Type B pancreatic cell (in vitro differentiated cells): Measurements from ENCODE around the gene SPATA2L. TPM values are rescaled to one million over a fixed set of nuclear protein-coding genes. Genes with fewer than 3 reads are reported as not detected.
A peak's percentile ranks its signal among the peaks of the same experiment; 100 is the strongest.

ENCODE experiments used
- DNase-seq: peaks from one replicate; pipeline ENCODE4 v3.0.0; 2021; ENCODE audit warnings: mixed read lengths; ENCODE audit not compliant: unreplicated experiment; ENCODE audit errors: extremely low spot score
- H3K27ac Mint-ChIP-seq: 2 replicates; pipeline ENCODE4 v1.8.0; 2021; ENCODE audit warnings: mild to moderate bottlenecking, mixed read lengths
- H3K27me3 Mint-ChIP-seq: 2 replicates; pipeline ENCODE4 v1.8.0; 2021; ENCODE audit warnings: mixed read lengths
- H3K36me3 Mint-ChIP-seq: 2 replicates; pipeline ENCODE4 v1.8.0; 2021; ENCODE audit warnings: mixed read lengths
- H3K4me1 Mint-ChIP-seq: one replicate; pipeline ENCODE4 v1.8.0; 2021; ENCODE audit warnings: mixed read lengths; ENCODE audit not compliant: unreplicated experiment
- H3K4me3 Mint-ChIP-seq: 2 replicates; pipeline ENCODE4 v1.8.0; 2021; ENCODE audit warnings: mild to moderate bottlenecking, mixed read lengths
- H3K9me3 Mint-ChIP-seq: 2 replicates; pipeline ENCODE4 v1.8.0; 2021; ENCODE audit warnings: mixed read lengths
- total RNA-seq: library from RNA; stranded (reverse); gene quantifications from 2 replicates; pipeline ENCODE4 v1.2.1, GENCODE V29; 2021; ENCODE audit warnings: low replicate concordance
- TF ChIP-seq, protein P1 (sequence below): fragments of 200-600 bp; sonication (generic); conservative IDR thresholded peaks from 2 replicates; pipeline ENCODE4 v1.5.0; 2021; ENCODE audit warnings: antibody characterized with exemption, mild to moderate bottlenecking

The SPATA2L gene
- total RNA-seq, 1 donor from 2014 or later: 12.6 TPM

DNA sequence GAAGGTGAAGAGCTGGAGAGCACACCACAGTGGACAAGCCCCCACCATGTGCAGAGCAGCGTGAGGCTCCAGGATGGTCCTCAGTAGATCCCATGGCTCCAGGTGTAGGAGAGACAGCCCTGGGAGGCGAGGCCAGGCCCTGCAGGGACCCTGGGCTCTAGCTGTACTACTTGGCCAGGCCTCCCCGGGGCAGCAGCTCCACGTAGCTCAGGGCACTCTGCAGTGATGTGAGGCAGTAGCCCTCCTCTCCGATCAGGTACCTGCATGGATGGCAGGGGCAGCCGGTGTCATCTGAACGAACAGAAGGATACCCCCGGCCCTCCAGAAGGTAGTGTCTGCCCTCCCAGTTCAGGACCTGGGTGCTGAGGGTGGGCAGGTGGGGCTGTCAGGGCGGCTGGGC lies 6.2 kb upstream of the SPATA2L start:
- TF ChIP-seq, protein P1, sequence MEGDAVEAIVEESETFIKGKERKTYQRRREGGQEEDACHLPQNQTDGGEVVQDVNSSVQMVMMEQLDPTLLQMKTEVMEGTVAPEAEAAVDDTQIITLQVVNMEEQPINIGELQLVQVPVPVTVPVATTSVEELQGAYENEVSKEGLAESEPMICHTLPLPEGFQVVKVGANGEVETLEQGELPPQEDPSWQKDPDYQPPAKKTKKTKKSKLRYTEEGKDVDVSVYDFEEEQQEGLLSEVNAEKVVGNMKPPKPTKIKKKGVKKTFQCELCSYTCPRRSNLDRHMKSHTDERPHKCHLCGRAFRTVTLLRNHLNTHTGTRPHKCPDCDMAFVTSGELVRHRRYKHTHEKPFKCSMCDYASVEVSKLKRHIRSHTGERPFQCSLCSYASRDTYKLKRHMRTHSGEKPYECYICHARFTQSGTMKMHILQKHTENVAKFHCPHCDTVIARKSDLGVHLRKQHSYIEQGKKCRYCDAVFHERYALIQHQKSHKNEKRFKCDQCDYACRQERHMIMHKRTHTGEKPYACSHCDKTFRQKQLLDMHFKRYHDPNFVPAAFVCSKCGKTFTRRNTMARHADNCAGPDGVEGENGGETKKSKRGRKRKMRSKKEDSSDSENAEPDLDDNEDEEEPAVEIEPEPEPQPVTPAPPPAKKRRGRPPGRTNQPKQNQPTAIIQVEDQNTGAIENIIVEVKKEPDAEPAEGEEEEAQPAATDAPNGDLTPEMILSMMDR: no peak
- peaks cover 4% of the 10 kb centered on the region for H3K27me3 Mint-ChIP-seq
- H3K27ac Mint-ChIP-seq: no peak overlapping the region
- no peak for DNase-seq
- no peaks in the 10 kb centered on the region for H3K9me3 Mint-ChIP-seq
- no peaks in the 10 kb centered on the region for H3K36me3 Mint-ChIP-seq
- peaks cover 4% of the 10 kb centered on the region for H3K4me1 Mint-ChIP-seq
- H3K4me3 Mint-ChIP-seq: no peak overlapping the region

DNA sequence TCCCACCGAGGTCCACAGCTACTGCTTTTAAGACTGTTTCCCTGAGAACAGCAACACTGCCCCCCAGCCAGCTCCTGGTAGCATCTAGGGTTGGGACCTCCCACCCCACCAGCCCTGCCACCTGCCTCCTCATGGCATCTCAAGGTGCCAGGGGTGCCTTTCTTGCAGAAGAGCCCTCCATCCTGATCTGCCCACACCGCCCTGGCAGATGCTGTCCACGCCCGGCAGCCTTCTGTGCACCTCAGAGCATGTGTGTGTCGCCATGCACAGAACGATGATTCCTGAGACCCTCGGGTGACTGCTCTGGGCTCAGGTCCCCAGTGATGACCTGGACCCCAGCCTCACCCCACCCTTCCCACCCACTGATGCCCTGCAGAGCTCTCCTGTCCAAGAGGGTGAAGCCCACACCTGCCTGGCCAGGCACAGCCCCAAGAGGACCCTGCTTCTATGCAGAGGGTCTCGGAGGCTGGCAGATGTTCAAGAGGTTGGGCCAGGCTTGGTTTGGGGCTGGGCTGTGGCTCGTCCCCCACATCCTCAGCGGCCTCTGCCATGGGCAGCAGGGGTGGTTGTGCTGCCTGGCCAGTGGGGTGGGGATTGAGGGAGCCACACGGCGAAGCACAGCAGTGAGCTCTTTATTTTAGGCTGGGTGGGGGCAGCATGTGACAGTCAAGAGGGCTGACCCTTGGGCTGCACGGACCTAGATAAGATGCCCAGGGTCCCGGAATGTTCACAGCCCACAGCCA lies 5.2 kb upstream of the SPATA2L start:
- H3K4me1 Mint-ChIP-seq: peaks cover 4% of the 10 kb centered on the region

DNA sequence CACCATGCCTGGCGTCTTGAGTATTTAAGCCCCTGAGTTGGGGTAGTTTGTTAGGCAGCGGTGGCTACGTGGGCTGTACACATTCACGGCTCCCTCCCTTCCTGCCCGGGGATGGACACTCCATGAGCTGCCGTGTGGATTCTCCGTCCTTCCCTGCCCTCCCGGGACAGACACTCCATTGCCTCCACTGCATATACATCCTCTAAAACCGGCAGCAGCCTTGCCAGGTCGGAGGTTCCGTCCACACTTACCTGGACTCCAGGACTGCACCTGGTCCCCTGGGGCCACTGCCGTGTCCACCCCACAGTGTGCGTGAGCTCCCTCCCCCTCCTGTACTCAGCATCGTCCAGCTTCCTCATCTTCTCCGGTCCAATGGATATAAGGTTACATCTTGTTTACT lies 3.5 kb upstream of the SPATA2L start:
- no peak for DNase-seq
- TF ChIP-seq, protein P1: no peak
- H3K27me3 Mint-ChIP-seq: peaks cover 4% of the 10 kb centered on the region
- H3K27ac Mint-ChIP-seq: peak overlapping the region; percentile 55
- H3K9me3 Mint-ChIP-seq: no peaks in the 10 kb centered on the region
- peaks cover 5% of the 10 kb centered on the region for H3K4me1 Mint-ChIP-seq
- H3K36me3 Mint-ChIP-seq: no peaks in the 10 kb centered on the region
- H3K4me3 Mint-ChIP-seq: no peak overlapping the region

More for the DNA sequence above, 5.2 kb upstream of the SPATA2L start:
- TF ChIP-seq, protein P1: no peak
- no peak for DNase-seq
- H3K27me3 Mint-ChIP-seq: peaks cover 4% of the 10 kb centered on the region
- H3K4me3 Mint-ChIP-seq: no peak overlapping the region
- H3K36me3 Mint-ChIP-seq: no peaks in the 10 kb centered on the region
- H3K27ac Mint-ChIP-seq: no peak overlapping the region
- no peaks in the 10 kb centered on the region for H3K9me3 Mint-ChIP-seq

DNA sequence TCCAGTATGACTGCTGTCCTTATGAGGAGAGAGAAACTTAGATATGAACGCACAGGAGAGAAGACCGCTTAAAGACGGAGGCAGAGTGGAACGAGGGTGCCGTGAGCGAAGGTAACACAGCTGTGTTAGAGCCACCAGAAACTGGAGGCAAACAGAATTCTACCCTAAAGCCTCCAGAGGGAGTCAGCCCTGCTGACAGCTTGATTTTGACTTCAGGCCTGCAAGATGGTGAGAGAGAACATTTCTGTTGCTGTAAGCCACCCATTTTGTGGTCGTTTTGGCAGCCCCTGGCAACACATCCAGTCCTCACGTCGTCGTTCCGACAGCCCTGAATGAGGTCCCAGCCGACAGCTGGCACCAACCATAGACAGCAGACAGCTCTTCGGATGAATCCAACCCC lies 2.8 kb upstream of the SPATA2L start:
- Mint-ChIP-seq H3K4me1 (peaks cover 9% of the 10 kb centered on the region), H3K36me3 (peaks cover under 1% of the 10 kb centered on the region), H3K27me3 (peaks cover 4% of the 10 kb centered on the region), H3K4me3 (no peak overlapping the region), H3K27ac (no peak overlapping the region), H3K9me3 (no peaks in the 10 kb centered on the region)
- DNase-seq: no peak
- TF ChIP-seq, protein P1: no peak

DNA sequence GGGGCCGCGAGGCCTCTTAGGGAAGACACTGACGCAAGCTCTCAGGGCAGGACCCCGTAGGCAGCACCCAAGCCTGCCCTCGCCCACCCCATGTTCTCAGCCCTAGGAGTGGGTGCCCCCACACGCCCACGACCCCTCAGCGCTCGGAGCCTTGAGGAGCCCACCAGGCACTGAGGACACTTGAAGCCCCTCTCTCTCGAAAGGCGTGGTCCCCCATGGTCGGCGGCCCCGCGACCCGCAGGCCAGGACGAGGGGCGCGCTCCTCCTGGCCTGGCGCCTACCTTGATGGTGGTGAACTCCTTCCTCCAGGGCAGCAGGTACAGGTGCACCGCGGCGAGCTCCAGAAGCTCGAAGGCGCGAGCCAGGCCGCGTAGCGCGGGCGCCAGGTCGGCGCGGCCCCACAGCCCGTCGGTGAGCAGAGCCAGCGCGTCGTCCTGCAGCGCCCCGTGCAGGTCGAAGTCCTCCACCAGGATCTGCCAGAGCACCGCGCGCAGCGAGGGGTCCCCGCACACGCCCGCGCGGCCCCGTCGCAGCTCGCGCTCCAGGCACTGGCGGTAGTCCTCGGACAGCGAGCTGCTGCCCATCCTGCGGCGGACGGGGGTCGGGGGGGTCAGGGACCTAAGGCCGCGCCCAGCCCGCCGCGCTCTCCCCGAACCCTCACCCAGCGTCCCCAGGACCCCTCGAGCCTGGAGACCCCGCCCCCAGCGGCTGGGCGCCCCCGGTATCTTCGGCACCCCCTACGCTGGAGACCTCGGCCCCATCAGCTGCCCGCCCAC lies 668 bp downstream of the SPATA2L start:
- no peak for DNase-seq
- peaks cover 2% of the 10 kb centered on the region for H3K27me3 Mint-ChIP-seq
- peaks cover 5% of the 10 kb centered on the region for H3K36me3 Mint-ChIP-seq
- H3K27ac Mint-ChIP-seq: peak overlapping the region; percentile 81
- peaks cover 10% of the 10 kb centered on the region for H3K4me1 Mint-ChIP-seq
- TF ChIP-seq, protein P1: no peak
- peak overlapping the region; percentile 83 for H3K4me3 Mint-ChIP-seq
- H3K9me3 Mint-ChIP-seq: no peaks in the 10 kb centered on the region
